ENCODE results near the gene TENT5A. TPM values are rescaled to one million over a fixed set of nuclear protein-coding genes. Genes with fewer than 3 reads are reported as not detected.

TENT5A gene
- total and polyA plus RNA-seq, 2 donors (not counting 3 experiments of a cell fraction or from before 2014, with no cell fraction given) = 0.26 to 1.2 TPM

GRCh38 chr6:81749707-81750106 is 2.8 kb downstream of the TENT5A start:
- POLR2A ChIA-PET = no interaction called here
- BruUV-seq (replicated peaks) = no TSS peak
- Histone ChIP-seq H3K9me1 (replicated peaks; ENCODE audit: control insufficient read depth, extremely low read depth, insufficient read depth, low read length) (no peaks in the 10 kb centered on the region), H2AFZ (ENCODE audit: low read depth, low read length) (no peak overlapping the region), H3K79me2 (ENCODE audit: control insufficient read depth, insufficient read depth, low read length) (peaks cover 19% of the 10 kb centered on the region), H3K9ac (replicated peaks; ENCODE audit: extremely low read depth, insufficient read depth, low read length) (no peak overlapping the region), H3K36me3 (ENCODE audit: control insufficient read depth in 2 of 2, extremely low read depth in 1 of 2, insufficient read depth in 2 of 2, low read length in 2 of 2) (no peaks in the 10 kb centered on the region), H3K4me3 (replicated peaks in 1 of 3; ENCODE audit: insufficient read depth in 1 of 3, low read depth in 1 of 3, low read length in 3 of 3) (no peak overlapping the region), H3K9me3 (replicated peaks; ENCODE audit: control insufficient read depth, insufficient read depth, low read length) (no peaks in the 10 kb centered on the region), H3K27ac (ENCODE audit: insufficient read depth, low read depth, low read length) (no peak overlapping the region), H3K4me1 (ENCODE audit: control insufficient read depth, extremely low read depth, insufficient read depth, low read length) (peaks cover 8% of the 10 kb centered on the region), H3K4me2 (ENCODE audit: insufficient read depth, low read length) (peak overlapping the region; percentile 45), H4K20me1 (replicated peaks; ENCODE audit: control insufficient read depth, extremely low read depth, insufficient read depth, low read length) (no peaks in the 10 kb centered on the region), H3K27me3 (ENCODE audit: control insufficient read depth in 2 of 2, insufficient read depth in 2 of 2, low read length in 2 of 2) (no peaks in the 10 kb centered on the region)
- no peak for DNase-seq (ENCODE audit: low read depth, low spot score)
- dilution Hi-C loops (cut with MboI; ENCODE audit: extremely low pct_ligation_motif_present, low sequenced_read_pairs) = no loop called here
- intact Hi-C loops (cut with micrococcal nuclease) = loop anchor here (2.0 to 5.0 kb wide), 7 partner anchors 273 to 1537 kb away; no protein-coding TSS in a partner anchor
- CTCF ChIA-PET = interaction anchor here (1.6 kb wide), 1 partner anchor 15 kb away, joined by 4 read pairs; no protein-coding TSS in a partner anchor
- TF ChIP-seq MAX (IDR thresholded peaks at IDR 0.05; ENCODE audit: insufficient read depth, insufficient read length) (no peak), MYC (IDR thresholded peaks at IDR 0.05; ENCODE audit: low read depth, low read length) (no peak), POLR2AphosphoS5 (IDR thresholded peaks at IDR 0.05; ENCODE audit: insufficient read depth, low read depth, low read length) (no peak), POLR2A (IDR thresholded peaks at IDR 0.05; ENCODE audit: low read depth, low read length) (no peak), JUN (IDR thresholded peaks at IDR 0.05; ENCODE audit: borderline replicate concordance, insufficient read depth, insufficient read length, low read depth) (no peak), EZH2 (IDR thresholded peaks at IDR 0.05; ENCODE audit: borderline replicate concordance, low read depth, low read length, severe bottlenecking) (no peak), CTCF (IDR thresholded peaks at IDR 0.05; ENCODE audit: extremely low read depth in 1 of 2, insufficient read depth in 1 of 2, low read depth in 1 of 2, low read length in 2 of 2) (no peak), GATA2 (IDR thresholded peaks at IDR 0.05; ENCODE audit: insufficient read depth, insufficient read length, low read depth, low read length) (no peak), FOS (IDR thresholded peaks at IDR 0.05; ENCODE audit: borderline replicate concordance, insufficient read depth, low read length) (no peak)
- FAIRE-seq = no peak
